Activated CD8-positive, alpha-beta memory T cell treated with anti-CD3 and anti-CD28 coated beads, Interleukin-2, amount 10 ng/mL, durations not matched to agents 7 days and 5 days (primary cell): ENCODE measurements around the gene NRCAM. TPM values are rescaled to one million over a fixed set of nuclear protein-coding genes. Genes with fewer than 3 reads are reported as not detected.

Source experiments
- ATAC-seq: fragments of 150-1000 bp; cut with Tn5 transposase; one replicate; pipeline ENCODE4 v1.10.0; 2021; ENCODE audit warnings: moderate library complexity
- CTCF ChIA-PET: fragments of 350-600 bp; sonication (Branson Sonifier 250); formaldehyde crosslinking; loops from one replicate; lab custom pipeline; 2021; ENCODE audit warnings: antibody characterized with exemption; lab: Charles Lee
- DNase-seq: peaks from one replicate; pipeline ENCODE4 v3.0.0-alpha.2; 2020
- H3K27ac Mint-ChIP-seq: one replicate; pipeline ENCODE4 v1.8.0; 2021; ENCODE audit warnings: mild to moderate bottlenecking, mixed read lengths
- H3K27me3 Mint-ChIP-seq: one replicate; pipeline ENCODE4 v1.8.0; 2021; ENCODE audit warnings: mixed read lengths
- H3K36me3 Mint-ChIP-seq: one replicate; pipeline ENCODE4 v1.8.0; 2021; ENCODE audit warnings: mild to moderate bottlenecking, mixed read lengths
- H3K4me1 Mint-ChIP-seq: one replicate; pipeline ENCODE4 v1.8.0; 2021; ENCODE audit warnings: mixed read lengths
- H3K4me3 Mint-ChIP-seq: one replicate; pipeline ENCODE4 v1.8.0; 2021; ENCODE audit warnings: mild to moderate bottlenecking, moderate library complexity, mixed read lengths
- H3K9me3 Mint-ChIP-seq: one replicate; pipeline ENCODE4 v1.8.0; 2022; ENCODE audit warnings: low read depth, mixed read lengths
- total RNA-seq, 2 experiments: library from RNA; stranded (reverse); gene quantifications; one replicate each; pipeline ENCODE4 v1.2.3, GENCODE V29; 2021

NRCAM gene
- total RNA-seq, 2 experiments from 2014 or later = 0.35 TPM; not detected in 1

GRCh38 chr7:108165723-108166122, 290.5 kb downstream of the NRCAM start:
- ATAC-seq (no peak), DNase-seq (no peak)
- no peak overlapping the region for H3K4me3 Mint-ChIP-seq
- no peaks in the 10 kb centered on the region for H3K4me1 Mint-ChIP-seq
- peaks cover 8% of the 10 kb centered on the region for H3K27me3 Mint-ChIP-seq
- CTCF ChIA-PET = interaction anchor here (0.9 kb wide), 1 partner anchor 8 kb away, joined by 3 read pairs; no protein-coding TSS in a partner anchor
- H3K27ac Mint-ChIP-seq = no peak overlapping the region
- H3K36me3 Mint-ChIP-seq = no peaks in the 10 kb centered on the region
- H3K9me3 Mint-ChIP-seq = no peaks in the 10 kb centered on the region

GRCh38 chr7:108164946-108165345, 291.3 kb downstream of the NRCAM start:
- CTCF ChIA-PET = interaction anchor here (0.9 kb wide), 1 partner anchor 9 kb away, joined by 3 read pairs; no protein-coding TSS in a partner anchor
- Mint-ChIP-seq H3K9me3 (no peaks in the 10 kb centered on the region), H3K27ac (no peak overlapping the region), H3K4me3 (no peak overlapping the region), H3K36me3 (no peaks in the 10 kb centered on the region), H3K27me3 (peaks cover 8% of the 10 kb centered on the region), H3K4me1 (no peaks in the 10 kb centered on the region)
- DNase-seq (no peak), ATAC-seq (no peak)

- CTCF ChIA-PET = no interaction called here
- no peaks in the 10 kb centered on the region for H3K9me3 Mint-ChIP-seq
- H3K4me3 Mint-ChIP-seq = no peak overlapping the region
- ATAC-seq (no peak), DNase-seq (no peak)
- no peaks in the 10 kb centered on the region for H3K4me1 Mint-ChIP-seq
- H3K27me3 Mint-ChIP-seq = peaks cover 9% of the 10 kb centered on the region
- no peak overlapping the region for H3K27ac Mint-ChIP-seq
- H3K36me3 Mint-ChIP-seq = no peaks in the 10 kb centered on the region
Measured at GRCh38 chr7:108164342-108164741, 291.9 kb downstream of the NRCAM start.

- DNase-seq (no peak), ATAC-seq (no peak)
- Mint-ChIP-seq H3K27ac (no peak overlapping the region), H3K9me3 (no peaks in the 10 kb centered on the region), H3K4me1 (no peaks in the 10 kb centered on the region), H3K4me3 (no peak overlapping the region), H3K36me3 (no peaks in the 10 kb centered on the region), H3K27me3 (peaks cover 28% of the 10 kb centered on the region)
- CTCF ChIA-PET = no interaction called here
Measured at GRCh38 chr7:108158776-108159175, 297.5 kb downstream of the NRCAM start.

- Mint-ChIP-seq H3K27me3 (peaks cover 29% of the 10 kb centered on the region), H3K4me3 (no peak overlapping the region), H3K4me1 (no peaks in the 10 kb centered on the region), H3K9me3 (no peaks in the 10 kb centered on the region), H3K27ac (no peak overlapping the region), H3K36me3 (no peaks in the 10 kb centered on the region)
- ATAC-seq (no peak), DNase-seq (no peak)
- CTCF ChIA-PET = no interaction called here
Measured at GRCh38 chr7:108157606-108158335, 298.5 kb downstream of the NRCAM start.

- Mint-ChIP-seq H3K27me3 (peaks cover 35% of the 10 kb centered on the region), H3K4me3 (no peak overlapping the region), H3K27ac (no peak overlapping the region), H3K4me1 (no peaks in the 10 kb centered on the region), H3K9me3 (no peaks in the 10 kb centered on the region), H3K36me3 (no peaks in the 10 kb centered on the region)
- CTCF ChIA-PET = no interaction called here
- DNase-seq = no peak
- ATAC-seq = no peak
Measured at GRCh38 chr7:108156897-108157605, 299.2 kb downstream of the NRCAM start.

- Mint-ChIP-seq H3K4me1 (no peaks in the 10 kb centered on the region), H3K9me3 (no peaks in the 10 kb centered on the region), H3K4me3 (no peak overlapping the region), H3K27ac (no peak overlapping the region), H3K36me3 (no peaks in the 10 kb centered on the region), H3K27me3 (peaks cover 42% of the 10 kb centered on the region)
- DNase-seq = no peak
- CTCF ChIA-PET = no interaction called here
- ATAC-seq = no peak
Measured at GRCh38 chr7:108152198-108152597, 304.0 kb downstream of the NRCAM start.

GRCh38 chr7:108149908-108150307, 306.3 kb downstream of the NRCAM start:
- CTCF ChIA-PET = no interaction called here
- H3K27me3 Mint-ChIP-seq = peaks cover 42% of the 10 kb centered on the region
- H3K4me3 Mint-ChIP-seq = no peak overlapping the region
- H3K9me3 Mint-ChIP-seq = no peaks in the 10 kb centered on the region
- no peaks in the 10 kb centered on the region for H3K4me1 Mint-ChIP-seq
- DNase-seq (no peak), ATAC-seq (no peak)
- no peak overlapping the region for H3K27ac Mint-ChIP-seq
- H3K36me3 Mint-ChIP-seq = no peaks in the 10 kb centered on the region

- Mint-ChIP-seq H3K9me3 (no peaks in the 10 kb centered on the region), H3K4me1 (no peaks in the 10 kb centered on the region)
Measured at GRCh38 chr7:108149119-108149518, 307.1 kb downstream of the NRCAM start.

GRCh38 chr7:108147031-108147563, 309.1 kb downstream of the NRCAM start:
- Mint-ChIP-seq H3K27me3 (peaks cover 44% of the 10 kb centered on the region), H3K36me3 (no peaks in the 10 kb centered on the region), H3K4me3 (no peak overlapping the region), H3K9me3 (no peaks in the 10 kb centered on the region), H3K27ac (no peak overlapping the region), H3K4me1 (no peaks in the 10 kb centered on the region)
- CTCF ChIA-PET = interaction anchor here (1.7 to 3.1 kb wide), 2 partner anchors 14 to 34 kb away, joined by 6 to 25 read pairs; no protein-coding TSS in a partner anchor
- ATAC-seq (no peak), DNase-seq (no peak)

More at GRCh38 chr7:108149119-108149518, 307.1 kb downstream of the NRCAM start:
- DNase-seq (no peak), ATAC-seq (no peak)
- CTCF ChIA-PET = no interaction called here
- Mint-ChIP-seq H3K27ac (no peak overlapping the region), H3K36me3 (no peaks in the 10 kb centered on the region), H3K27me3 (peaks cover 40% of the 10 kb centered on the region), H3K4me3 (no peak overlapping the region)

- ATAC-seq = peak; percentile 39
- H3K4me1 Mint-ChIP-seq = no peaks in the 10 kb centered on the region
- peak; percentile 61 for DNase-seq
- H3K4me3 Mint-ChIP-seq = no peak overlapping the region
- CTCF ChIA-PET = interaction anchor here (0.7 to 3.1 kb wide), 12 partner anchors 9 to 1493 kb away, joined by 3 to 25 read pairs (median 4); no protein-coding TSS in a partner anchor
- no peak overlapping the region for H3K27ac Mint-ChIP-seq
- peaks cover 45% of the 10 kb centered on the region for H3K27me3 Mint-ChIP-seq
- H3K36me3 Mint-ChIP-seq = no peaks in the 10 kb centered on the region
- H3K9me3 Mint-ChIP-seq = no peaks in the 10 kb centered on the region
Measured at GRCh38 chr7:108146070-108146842, 310.0 kb downstream of the NRCAM start.

GRCh38 chr7:108145401-108145800, 310.8 kb downstream of the NRCAM start:
- H3K4me1 Mint-ChIP-seq = no peaks in the 10 kb centered on the region
- DNase-seq = no peak
- H3K4me3 Mint-ChIP-seq = no peak overlapping the region
- H3K9me3 Mint-ChIP-seq = no peaks in the 10 kb centered on the region
- H3K36me3 Mint-ChIP-seq = no peaks in the 10 kb centered on the region
- H3K27ac Mint-ChIP-seq = no peak overlapping the region
- H3K27me3 Mint-ChIP-seq = peaks cover 45% of the 10 kb centered on the region
- CTCF ChIA-PET = interaction anchor here (0.9 to 3.1 kb wide), 12 partner anchors 8 to 268 kb away, joined by 3 to 25 read pairs (median 4); no protein-coding TSS in a partner anchor
- ATAC-seq = no peak

- no peaks in the 10 kb centered on the region for H3K9me3 Mint-ChIP-seq
- CTCF ChIA-PET = interaction anchor here (1.0 to 3.1 kb wide), 6 partner anchors 13 to 39 kb away, joined by 3 to 25 read pairs (median 4); no protein-coding TSS in a partner anchor
- H3K4me3 Mint-ChIP-seq = no peak overlapping the region
- H3K27me3 Mint-ChIP-seq = peaks cover 43% of the 10 kb centered on the region
- DNase-seq (no peak), ATAC-seq (no peak)
- no peaks in the 10 kb centered on the region for H3K4me1 Mint-ChIP-seq
- no peaks in the 10 kb centered on the region for H3K36me3 Mint-ChIP-seq
- H3K27ac Mint-ChIP-seq = no peak overlapping the region
Measured at GRCh38 chr7:108144931-108145330, 311.3 kb downstream of the NRCAM start.
